Activated naive CD8-positive, alpha-beta T cell treated with anti-CD3 and anti-CD28 coated beads, Interleukin-2, amount 10 ng/mL, durations not matched to agents 7 days and 5 days (primary cell): ENCODE results near the gene USH2A. TPM values are rescaled to one million over a fixed set of nuclear protein-coding genes. Genes with fewer than 3 reads are reported as not detected.

Experiments used
- ATAC-seq: fragments of 150-1000 bp; cut with Tn5 transposase; one replicate; pipeline ENCODE4 v1.10.0; 2021; ENCODE audit warnings: low read depth, moderate library complexity
- POLR2A ChIA-PET: fragments of 350-600 bp; sonication (Branson Sonifier 250); formaldehyde crosslinking; loops from one replicate; lab custom pipeline; 2021; ENCODE audit warnings: antibody characterized with exemption; lab: Charles Lee
- DNase-seq: peaks from one replicate; pipeline ENCODE4 v3.0.0; 2021
- H3K27ac Mint-ChIP-seq: one replicate; pipeline ENCODE4 v1.8.0; 2022; ENCODE audit warnings: mild to moderate bottlenecking, mixed read lengths
- H3K27me3 Mint-ChIP-seq: one replicate; pipeline ENCODE4 v1.8.0; 2022; ENCODE audit warnings: mild to moderate bottlenecking, moderate library complexity, mixed read lengths
- H3K36me3 Mint-ChIP-seq: one replicate; pipeline ENCODE4 v1.8.0; 2021; ENCODE audit warnings: mild to moderate bottlenecking, mixed read lengths
- H3K4me1 Mint-ChIP-seq: one replicate; pipeline ENCODE4 v1.8.0; 2021; ENCODE audit warnings: mixed read lengths
- H3K4me3 Mint-ChIP-seq: one replicate; pipeline ENCODE4 v1.8.0; 2022; ENCODE audit warnings: mild to moderate bottlenecking, moderate library complexity, mixed read lengths
- H3K9me3 Mint-ChIP-seq: one replicate; pipeline ENCODE4 v1.8.0; 2021; ENCODE audit warnings: mixed read lengths
- total RNA-seq, 2 experiments: library from RNA; stranded (reverse); gene quantifications; one replicate each; pipeline ENCODE4 v1.2.3, GENCODE V29; 2021

USH2A gene
- total RNA-seq, 2 experiments from 2014 or later: not detected

DNA sequence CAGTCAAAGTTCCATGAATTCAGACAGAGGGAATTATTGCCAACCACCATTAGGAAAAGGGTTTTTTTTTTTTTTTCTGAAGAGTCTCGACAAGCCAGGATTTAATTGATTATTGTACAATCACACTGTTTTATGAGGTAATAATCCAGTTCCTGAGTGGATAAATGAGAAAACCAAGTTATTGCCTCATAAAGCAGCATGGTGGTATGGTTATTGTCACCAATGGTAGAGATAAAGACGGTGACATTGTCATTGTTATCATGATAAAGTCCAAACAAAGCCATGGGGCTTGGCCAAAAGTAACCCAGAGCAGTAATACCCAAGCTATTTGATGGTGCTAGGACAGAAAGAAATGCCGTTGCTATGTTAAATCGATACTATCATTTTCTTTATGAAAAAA is 232.8 kb downstream of the USH2A start:
- ATAC-seq (no peak), DNase-seq (no peak)
- Mint-ChIP-seq H3K9me3 (peaks cover 5% of the 10 kb centered on the region), H3K27ac (no peak overlapping the region), H3K27me3 (no peaks in the 10 kb centered on the region), H3K4me3 (no peak overlapping the region), H3K36me3 (no peaks in the 10 kb centered on the region), H3K4me1 (no peaks in the 10 kb centered on the region)
- POLR2A ChIA-PET: no interaction called here

DNA sequence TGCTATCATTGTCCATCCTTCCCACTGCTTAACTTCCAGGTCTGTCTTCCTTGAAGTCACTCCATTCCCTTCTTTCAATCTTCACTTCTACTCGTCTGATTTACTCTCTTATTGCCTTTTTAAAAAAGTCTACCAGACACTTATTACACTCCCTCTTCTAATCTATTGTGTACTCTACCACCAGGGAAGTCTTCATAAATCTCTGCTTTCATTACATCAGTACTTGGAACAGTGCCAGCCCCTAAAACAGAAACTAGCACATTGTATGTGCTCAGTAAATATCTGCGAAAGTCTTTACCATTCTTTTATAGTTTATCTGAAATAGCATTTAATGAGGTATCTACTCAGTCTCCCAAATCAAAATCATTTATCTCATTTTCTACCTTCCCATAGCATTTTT is 236.4 kb downstream of the USH2A start:
- H3K36me3 Mint-ChIP-seq: no peaks in the 10 kb centered on the region
- no peaks in the 10 kb centered on the region for H3K9me3 Mint-ChIP-seq
- H3K27me3 Mint-ChIP-seq: no peaks in the 10 kb centered on the region
- no peak overlapping the region for H3K4me3 Mint-ChIP-seq
- ATAC-seq (no peak), DNase-seq (no peak)
- no peaks in the 10 kb centered on the region for H3K4me1 Mint-ChIP-seq
- POLR2A ChIA-PET: no interaction called here
- no peak overlapping the region for H3K27ac Mint-ChIP-seq

DNA sequence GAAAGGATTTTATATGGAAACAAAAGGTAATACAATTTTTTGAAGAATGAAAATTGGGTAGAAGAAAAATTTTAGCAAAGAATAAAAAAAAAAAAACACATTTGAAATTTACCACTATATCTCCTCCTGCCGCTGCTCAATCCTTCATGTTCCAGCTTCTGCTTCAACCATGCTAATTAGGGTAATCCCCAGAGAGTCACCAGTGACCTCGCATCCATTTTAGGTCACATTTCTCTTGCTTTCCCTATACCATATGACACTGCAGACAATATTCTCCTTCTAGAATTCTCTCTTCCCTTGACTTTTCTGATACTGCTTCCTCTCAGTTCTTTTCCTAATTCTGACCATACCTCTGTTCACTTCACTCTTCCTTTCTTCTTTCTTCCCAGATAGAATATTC is 237.1 kb downstream of the USH2A start:
- Mint-ChIP-seq H3K4me1 (no peaks in the 10 kb centered on the region), H3K36me3 (no peaks in the 10 kb centered on the region), H3K4me3 (no peak overlapping the region), H3K27me3 (no peaks in the 10 kb centered on the region), H3K27ac (no peak overlapping the region), H3K9me3 (no peaks in the 10 kb centered on the region)
- POLR2A ChIA-PET: no interaction called here
- DNase-seq: no peak
- ATAC-seq: no peak

DNA sequence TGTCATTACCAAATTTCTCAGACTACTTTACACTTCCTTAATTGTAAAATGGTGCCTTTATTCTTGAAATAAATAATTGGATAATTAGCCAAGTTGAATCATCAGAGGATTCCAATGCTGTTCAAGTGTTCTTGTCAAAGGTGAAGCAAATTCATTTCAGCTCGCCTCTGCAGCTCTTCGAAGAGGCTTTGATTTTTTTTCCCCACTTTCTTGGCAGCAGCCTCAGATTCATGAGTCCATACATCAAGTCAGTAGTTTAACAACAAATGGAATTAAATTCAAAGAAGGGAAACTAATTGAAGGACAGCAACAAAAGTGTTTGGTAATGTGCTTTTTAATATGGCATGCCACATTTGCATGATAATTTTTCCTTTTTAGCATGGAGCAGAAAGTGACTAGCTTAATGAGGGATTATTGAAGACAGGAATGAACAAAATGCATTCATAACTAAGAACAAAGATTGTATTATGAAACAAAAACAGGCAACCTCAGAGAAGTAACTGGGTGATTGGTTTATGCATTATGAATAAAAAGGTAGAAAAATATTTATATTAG is 239.0 kb downstream of the USH2A start:
- Mint-ChIP-seq H3K36me3 (no peaks in the 10 kb centered on the region), H3K27me3 (no peaks in the 10 kb centered on the region), H3K9me3 (no peaks in the 10 kb centered on the region), H3K4me1 (no peaks in the 10 kb centered on the region), H3K4me3 (no peak overlapping the region), H3K27ac (no peak overlapping the region)
- POLR2A ChIA-PET: no interaction called here
- no peak for ATAC-seq
- no peak for DNase-seq

DNA sequence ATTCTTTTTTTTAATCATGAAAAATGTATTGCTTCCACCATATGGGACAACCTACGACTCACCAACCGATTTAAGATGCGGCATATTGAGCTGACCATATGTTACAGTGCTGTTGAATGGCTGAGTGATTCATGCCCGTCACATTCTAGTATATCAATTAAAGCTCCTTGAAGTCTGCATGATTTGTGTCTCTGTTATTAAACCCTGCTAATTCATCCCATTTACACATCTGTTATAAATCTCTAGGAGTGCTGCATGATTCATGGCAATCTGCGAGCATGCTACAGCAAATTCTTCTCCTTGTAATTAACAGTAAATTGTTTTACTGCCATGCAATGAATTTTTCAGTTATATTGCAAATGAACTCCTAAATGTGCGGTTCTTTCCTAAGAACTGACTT is 239.8 kb downstream of the USH2A start:
- no peaks in the 10 kb centered on the region for H3K27me3 Mint-ChIP-seq
- no peak overlapping the region for H3K4me3 Mint-ChIP-seq
- no peaks in the 10 kb centered on the region for H3K36me3 Mint-ChIP-seq
- H3K27ac Mint-ChIP-seq: no peak overlapping the region
- no peaks in the 10 kb centered on the region for H3K4me1 Mint-ChIP-seq
- POLR2A ChIA-PET: no interaction called here
- H3K9me3 Mint-ChIP-seq: no peaks in the 10 kb centered on the region
- ATAC-seq (no peak), DNase-seq (no peak)

DNA sequence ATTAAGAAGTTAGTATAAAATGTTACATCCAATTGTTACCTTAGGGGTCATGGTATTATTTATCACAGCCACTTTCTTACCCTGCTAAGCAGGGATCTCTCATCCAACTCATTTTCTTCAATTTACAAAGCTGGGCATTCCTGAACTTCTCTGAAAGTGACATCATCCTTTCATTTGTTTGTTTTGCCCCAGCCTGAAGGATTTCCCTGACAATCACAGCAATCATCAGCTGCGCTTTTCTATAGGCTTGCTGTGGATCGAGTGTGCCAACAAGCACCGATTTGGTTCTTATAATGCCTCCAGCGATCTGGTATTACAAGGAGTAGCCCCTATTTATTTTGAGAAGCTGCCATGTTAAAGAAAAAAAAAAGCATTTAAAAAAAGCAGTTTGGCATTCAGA is 240.2 kb downstream of the USH2A start:
- H3K36me3 Mint-ChIP-seq: no peaks in the 10 kb centered on the region
- H3K9me3 Mint-ChIP-seq: no peaks in the 10 kb centered on the region
- no peaks in the 10 kb centered on the region for H3K4me1 Mint-ChIP-seq
- no peak overlapping the region for H3K4me3 Mint-ChIP-seq
- ATAC-seq (no peak), DNase-seq (no peak)
- no peak overlapping the region for H3K27ac Mint-ChIP-seq
- POLR2A ChIA-PET: no interaction called here
- H3K27me3 Mint-ChIP-seq: no peaks in the 10 kb centered on the region

DNA sequence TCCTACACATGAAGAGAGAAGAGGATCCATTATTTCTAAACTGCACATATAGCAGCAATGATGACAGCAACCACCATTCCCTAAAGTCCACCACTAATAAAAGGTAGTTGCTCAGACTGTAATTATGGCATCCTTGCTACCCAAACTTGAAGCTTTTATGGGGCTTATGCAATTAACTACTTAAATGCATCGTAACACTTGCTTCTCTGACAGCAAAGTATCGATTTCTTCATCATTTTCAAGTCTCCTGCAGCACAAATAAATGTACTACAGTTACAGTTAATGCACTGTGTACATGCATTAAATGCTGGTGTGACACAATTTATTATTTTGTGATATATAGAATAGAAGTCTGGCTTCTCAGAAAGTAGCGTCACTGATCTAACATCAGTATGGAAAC is 241.7 kb downstream of the USH2A start:
- H3K4me1 Mint-ChIP-seq: no peaks in the 10 kb centered on the region
- no peaks in the 10 kb centered on the region for H3K9me3 Mint-ChIP-seq
- H3K27ac Mint-ChIP-seq: no peak overlapping the region
- no peak for DNase-seq
- no peak overlapping the region for H3K4me3 Mint-ChIP-seq
- POLR2A ChIA-PET: no interaction called here
- no peaks in the 10 kb centered on the region for H3K36me3 Mint-ChIP-seq
- ATAC-seq: no peak
- no peaks in the 10 kb centered on the region for H3K27me3 Mint-ChIP-seq

DNA sequence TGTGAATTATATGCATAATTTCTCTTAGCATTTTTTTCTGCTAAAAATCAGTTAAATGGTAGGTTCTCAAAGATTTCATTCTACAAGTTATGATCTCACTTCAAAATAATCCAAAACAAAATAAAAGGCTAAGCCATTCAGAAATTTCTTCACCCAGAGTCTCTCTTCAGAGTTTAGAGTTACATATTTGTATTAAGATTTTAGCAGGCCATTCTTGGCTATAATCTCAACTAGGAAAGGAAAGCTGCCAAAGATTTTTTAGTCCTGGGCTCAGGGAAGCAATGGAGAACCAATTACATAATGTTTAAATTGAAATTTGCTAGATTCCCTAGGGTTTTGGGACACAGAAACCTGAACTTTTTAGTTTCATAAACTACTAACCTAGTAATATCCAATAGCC is 245.0 kb downstream of the USH2A start:
- Mint-ChIP-seq H3K27me3 (no peaks in the 10 kb centered on the region), H3K27ac (no peak overlapping the region)
- POLR2A ChIA-PET: no interaction called here

DNA sequence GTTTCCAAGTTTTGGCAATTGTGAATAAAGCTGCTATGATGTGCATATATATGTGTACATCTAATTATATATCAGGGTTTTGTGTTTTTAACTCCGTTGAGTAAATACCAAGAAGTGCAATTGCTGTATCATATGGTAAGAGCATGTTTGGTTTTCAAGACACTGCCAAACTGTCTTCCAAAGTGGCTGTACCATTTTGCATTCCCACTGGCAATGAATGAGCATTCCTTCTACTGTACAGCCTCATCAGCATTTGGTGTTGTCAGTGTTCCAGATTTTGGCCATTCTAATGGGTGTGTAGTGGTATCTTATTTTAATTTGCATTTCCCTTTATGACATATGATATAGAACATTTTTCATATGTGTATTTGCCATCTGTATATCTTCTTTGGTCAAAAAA is 246.3 kb downstream of the USH2A start:
- no peaks in the 10 kb centered on the region for H3K9me3 Mint-ChIP-seq
- DNase-seq (no peak), ATAC-seq (no peak)
- H3K4me3 Mint-ChIP-seq: no peak overlapping the region
- POLR2A ChIA-PET: no interaction called here
- no peaks in the 10 kb centered on the region for H3K27me3 Mint-ChIP-seq
- H3K27ac Mint-ChIP-seq: no peak overlapping the region
- H3K36me3 Mint-ChIP-seq: no peaks in the 10 kb centered on the region
- H3K4me1 Mint-ChIP-seq: no peaks in the 10 kb centered on the region

More for the DNA sequence above, 245.0 kb downstream of the USH2A start:
- Mint-ChIP-seq H3K9me3 (no peaks in the 10 kb centered on the region), H3K4me1 (no peaks in the 10 kb centered on the region), H3K4me3 (no peak overlapping the region), H3K36me3 (no peaks in the 10 kb centered on the region)
- no peak for ATAC-seq
- no peak for DNase-seq

DNA sequence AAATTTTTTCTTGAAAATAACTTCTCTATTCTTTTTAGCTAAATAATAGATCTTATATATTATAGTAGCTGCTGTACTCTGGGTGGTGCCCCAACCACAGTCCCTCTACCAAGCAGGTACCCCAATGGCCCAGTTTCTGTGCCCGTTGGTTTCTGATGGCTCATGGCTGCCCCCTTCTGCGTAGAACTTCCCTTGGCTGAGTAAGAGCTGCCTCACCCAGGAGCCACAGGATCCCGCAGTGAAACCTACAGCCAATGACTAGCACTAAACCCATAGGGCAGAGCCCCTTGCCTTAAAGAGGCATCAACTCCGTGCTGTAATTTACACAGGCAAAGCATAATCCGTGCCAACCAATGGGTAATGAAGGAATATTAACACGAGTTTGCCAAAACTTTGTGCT is 247.5 kb downstream of the USH2A start:
- no peak for DNase-seq
- Mint-ChIP-seq H3K4me3 (no peak overlapping the region), H3K9me3 (no peaks in the 10 kb centered on the region)

DNA sequence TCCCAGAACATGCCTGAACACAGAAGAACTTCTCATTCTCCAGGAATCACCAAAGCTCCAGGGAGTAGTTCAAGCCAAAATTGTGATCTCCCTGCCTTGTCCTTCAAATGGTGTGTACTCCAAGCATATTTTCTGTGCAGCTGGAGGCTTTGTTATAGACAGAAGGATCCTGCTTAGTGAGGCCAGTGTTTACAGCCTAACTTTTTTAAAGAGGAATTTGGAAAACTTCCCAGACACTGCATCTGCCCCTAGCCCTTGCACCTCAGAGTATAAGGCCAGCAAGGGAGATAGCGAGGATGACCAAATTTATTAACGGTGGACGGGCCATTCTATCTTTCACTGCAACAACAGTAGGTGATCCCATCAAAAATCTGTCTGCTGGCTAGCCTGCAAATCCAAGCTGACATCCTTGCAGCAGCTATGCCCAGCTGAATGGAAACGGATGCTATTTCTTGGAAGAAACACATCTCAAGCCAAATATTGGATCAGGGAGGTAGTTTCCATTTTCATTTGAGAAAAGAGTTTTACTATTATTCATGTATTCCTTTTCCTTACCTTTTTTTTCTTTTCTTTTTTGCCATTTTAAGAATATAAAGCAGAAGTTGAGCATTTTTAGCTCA is 249.8 kb downstream of the USH2A start:
- no peak overlapping the region for H3K4me3 Mint-ChIP-seq
- no peak overlapping the region for H3K27ac Mint-ChIP-seq
- ATAC-seq (no peak), DNase-seq (no peak)
- POLR2A ChIA-PET: no interaction called here
- H3K4me1 Mint-ChIP-seq: no peaks in the 10 kb centered on the region
- H3K9me3 Mint-ChIP-seq: no peaks in the 10 kb centered on the region
- H3K27me3 Mint-ChIP-seq: no peaks in the 10 kb centered on the region
- no peaks in the 10 kb centered on the region for H3K36me3 Mint-ChIP-seq

More for the DNA sequence above, 247.5 kb downstream of the USH2A start:
- POLR2A ChIA-PET: no interaction called here
- no peak for ATAC-seq
- H3K4me1 Mint-ChIP-seq: no peaks in the 10 kb centered on the region
- H3K27ac Mint-ChIP-seq: no peak overlapping the region
- no peaks in the 10 kb centered on the region for H3K27me3 Mint-ChIP-seq
- no peaks in the 10 kb centered on the region for H3K36me3 Mint-ChIP-seq

DNA sequence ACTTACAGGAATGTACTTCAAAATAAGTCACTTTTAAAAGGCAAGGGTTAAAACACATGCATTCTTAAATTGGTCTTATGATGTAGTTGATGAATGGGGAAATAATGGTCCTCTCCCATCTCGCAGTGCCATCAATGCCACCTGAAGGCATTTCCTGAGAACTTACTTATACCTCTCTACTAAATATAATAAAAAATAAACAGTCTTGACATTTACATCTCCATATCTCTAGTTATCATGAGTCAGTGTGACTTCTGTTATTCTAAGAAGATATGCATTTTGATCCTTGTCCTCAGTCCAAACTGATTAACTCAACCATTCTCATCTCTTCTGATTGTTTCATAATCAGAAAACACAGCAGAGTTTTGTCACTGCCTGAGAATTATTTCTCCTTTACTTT is 253.9 kb downstream of the USH2A start:
- POLR2A ChIA-PET: no interaction called here
- Mint-ChIP-seq H3K4me3 (no peak overlapping the region), H3K27me3 (no peaks in the 10 kb centered on the region), H3K9me3 (peaks cover 6% of the 10 kb centered on the region), H3K27ac (no peak overlapping the region), H3K4me1 (no peaks in the 10 kb centered on the region), H3K36me3 (no peaks in the 10 kb centered on the region)
- ATAC-seq: no peak
- no peak for DNase-seq

DNA sequence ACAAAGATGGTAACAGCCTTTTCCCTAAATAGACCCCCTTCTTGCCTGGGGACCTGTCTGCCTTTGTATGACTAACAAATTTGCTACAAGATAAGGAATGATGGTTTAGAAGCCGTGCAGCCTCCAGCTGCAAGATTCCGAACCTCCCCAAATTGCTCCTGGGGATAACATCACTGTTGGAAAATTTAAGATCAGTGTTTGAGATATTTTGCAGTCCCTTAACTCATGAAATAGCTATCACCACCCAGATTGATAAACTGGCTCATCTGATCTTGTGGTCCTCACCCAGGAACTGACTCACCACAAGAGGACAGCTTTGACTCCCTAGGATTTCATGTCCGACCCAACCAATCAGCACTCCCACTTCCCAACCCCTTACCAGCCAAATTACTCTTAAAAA is 254.7 kb downstream of the USH2A start:
- H3K4me3 Mint-ChIP-seq: no peak overlapping the region
- POLR2A ChIA-PET: no interaction called here
- no peaks in the 10 kb centered on the region for H3K36me3 Mint-ChIP-seq
- DNase-seq (no peak), ATAC-seq (no peak)
- H3K9me3 Mint-ChIP-seq: peaks cover 6% of the 10 kb centered on the region
- H3K4me1 Mint-ChIP-seq: no peaks in the 10 kb centered on the region
- no peak overlapping the region for H3K27ac Mint-ChIP-seq
- H3K27me3 Mint-ChIP-seq: no peaks in the 10 kb centered on the region

DNA sequence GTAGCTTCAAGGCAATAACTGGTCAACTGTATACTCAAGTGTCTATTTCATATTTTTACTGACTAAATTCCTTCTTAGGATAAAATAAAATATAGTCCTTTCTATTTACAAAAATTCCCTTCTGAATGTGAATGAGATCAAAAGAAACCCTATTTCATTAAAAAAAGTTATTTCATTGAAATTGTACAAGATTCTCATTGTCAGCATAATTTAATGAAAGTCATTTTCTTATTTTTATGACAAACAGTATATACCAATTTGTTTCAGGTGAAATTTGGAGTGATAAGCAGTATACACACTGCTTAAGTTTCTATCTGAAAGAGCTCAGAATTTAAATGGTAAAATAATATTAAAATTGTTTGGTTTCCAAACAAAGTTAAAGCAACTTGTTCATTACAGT is 269.2 kb downstream of the USH2A start:
- Mint-ChIP-seq H3K36me3 (no peaks in the 10 kb centered on the region), H3K27me3 (no peaks in the 10 kb centered on the region)
- no peak for DNase-seq

More for the DNA sequence above, 269.2 kb downstream of the USH2A start:
- Mint-ChIP-seq H3K4me3 (no peak overlapping the region), H3K27ac (no peak overlapping the region), H3K4me1 (no peaks in the 10 kb centered on the region), H3K9me3 (peaks cover 6% of the 10 kb centered on the region)
- POLR2A ChIA-PET: interaction anchor here (0.5 kb wide), 1 partner anchor 1883 kb away, joined by 3 read pairs; no protein-coding TSS in a partner anchor
- ATAC-seq: no peak
